WTC11 (cell line): ENCODE results near the gene CROCC2. TPM values are rescaled to one million over a fixed set of nuclear protein-coding genes. Genes with fewer than 3 reads are reported as not detected.

Experiments used
- ATAC-seq: fragments of 200-7000 bp; cut with Tn5 transposase; 2 replicates; pipeline ENCODE4 v1.10.0; 2021; ENCODE audit warnings: mild to moderate bottlenecking, moderate library complexity
- CTCF ChIA-PET: fragments of 300-600 bp; sonication (Branson Sonifier 250); formaldehyde crosslinking; loops from one replicate; lab custom pipeline; 2021; ENCODE audit warnings: antibody characterized with exemption; lab: Charles Lee
- POLR2A ChIA-PET: fragments of 350-600 bp; sonication (Branson Sonifier 250); formaldehyde crosslinking; loops from one replicate; lab custom pipeline; 2021; ENCODE audit warnings: antibody characterized with exemption; lab: Charles Lee
- DNase-seq: peaks from one replicate; pipeline ENCODE4 v3.0.0; 2021; ENCODE audit warnings: low spot score
- H3K27ac Mint-ChIP-seq: 2 replicates; pipeline ENCODE4 v1.8.0; 2021; ENCODE audit warnings: mixed read lengths
- H3K27me3 Mint-ChIP-seq: 2 replicates; pipeline ENCODE4 v1.8.0; 2021; ENCODE audit warnings: low read depth, mild to moderate bottlenecking, moderate library complexity, mixed read lengths
- H3K36me3 Mint-ChIP-seq: 2 replicates; pipeline ENCODE4 v1.8.0; 2021; ENCODE audit warnings: mixed read lengths
- H3K4me1 Mint-ChIP-seq: 2 replicates; pipeline ENCODE4 v1.8.0; 2022; ENCODE audit warnings: mixed read lengths
- H3K4me3 Mint-ChIP-seq: 2 replicates; pipeline ENCODE4 v1.8.0; 2021; ENCODE audit warnings: mild to moderate bottlenecking, moderate library complexity, mixed read lengths
- H3K9me3 Mint-ChIP-seq: 2 replicates; pipeline ENCODE4 v1.8.0; 2021; ENCODE audit warnings: mixed read lengths
- ATF1 ChIP-seq: sonication (generic); formaldehyde crosslinking; IDR thresholded peaks from 2 replicates; pipeline ENCODE4 v1.8.1; 2023; ENCODE audit warnings: mild to moderate bottlenecking, moderate library complexity, missing genetic modification reagents
- CBFB ChIP-seq: sonication (generic); formaldehyde crosslinking; IDR thresholded peaks from 2 replicates; pipeline ENCODE4 v1.8.1; 2022; ENCODE audit warnings: mild to moderate bottlenecking, low read depth, missing genetic modification reagents
- ELF4 ChIP-seq: sonication (generic); formaldehyde crosslinking; IDR thresholded peaks from 2 replicates; pipeline ENCODE4 v1.8.1; 2022; ENCODE audit warnings: low read depth, mild to moderate bottlenecking, moderate library complexity, missing genetic modification reagents
- ETV6 ChIP-seq: sonication (generic); formaldehyde crosslinking; IDR thresholded peaks from 2 replicates; pipeline ENCODE4 v1.8.1; 2022; ENCODE audit warnings: mild to moderate bottlenecking, missing genetic modification reagents
- GABPB1 ChIP-seq: sonication (generic); formaldehyde crosslinking; IDR thresholded peaks from 2 replicates; pipeline ENCODE4 v1.8.1; 2023; ENCODE audit warnings: mild to moderate bottlenecking, missing genetic modification reagents
- GTF2I ChIP-seq: fragments of 250-450 bp; sonication (Bioruptor Pico); conservative IDR thresholded peaks from 2 replicates; pipeline ENCODE4 v1.4.0; 2021; ENCODE audit warnings: mild to moderate bottlenecking
- NFATC4 ChIP-seq: fragments of 250-450 bp; sonication (Bioruptor Pico); IDR thresholded peaks from 2 replicates; pipeline ENCODE4 v1.9.0; 2021; ENCODE audit warnings: mild to moderate bottlenecking
- NFYB ChIP-seq: sonication (generic); formaldehyde crosslinking; conservative IDR thresholded peaks from 2 replicates; pipeline ENCODE4 v1.8.0; 2022; ENCODE audit warnings: low read depth, missing genetic modification reagents
- NR3C1 ChIP-seq: sonication (generic); formaldehyde crosslinking; conservative IDR thresholded peaks from 2 replicates; pipeline ENCODE4 v1.8.1; 2023; ENCODE audit warnings: low read depth, mild to moderate bottlenecking, missing genetic modification reagents
- PRRX2 ChIP-seq: fragments of 250-450 bp; sonication (Bioruptor Pico); IDR thresholded peaks from 2 replicates; pipeline ENCODE4 v1.8.0; 2021; ENCODE audit warnings: mild to moderate bottlenecking
- SMAD3 ChIP-seq: sonication (generic); formaldehyde crosslinking; IDR thresholded peaks from 2 replicates; pipeline ENCODE4 v1.8.0; 2022; ENCODE audit warnings: missing genetic modification reagents, mild to moderate bottlenecking, borderline replicate concordance
- SMAD4 ChIP-seq: sonication (generic); formaldehyde crosslinking; IDR thresholded peaks from 2 replicates; pipeline ENCODE4 v1.8.0; 2022; ENCODE audit warnings: mild to moderate bottlenecking, missing genetic modification reagents
- TEAD1 ChIP-seq: sonication (generic); formaldehyde crosslinking; IDR thresholded peaks from 2 replicates; pipeline ENCODE4 v1.8.0; 2022; ENCODE audit warnings: mild to moderate bottlenecking, missing genetic modification reagents
- ZNF121 ChIP-seq: sonication (generic); formaldehyde crosslinking; IDR thresholded peaks from 2 replicates; pipeline ENCODE4 v1.8.0; 2023; ENCODE audit warnings: missing genetic modification reagents
- ZNF219 ChIP-seq: sonication (generic); formaldehyde crosslinking; IDR thresholded peaks from 2 replicates; pipeline ENCODE4 v1.8.0; 2023; ENCODE audit warnings: missing genetic modification reagents, mild to moderate bottlenecking, borderline replicate concordance
- ZNF317 ChIP-seq: sonication (generic); formaldehyde crosslinking; IDR thresholded peaks from 2 replicates; pipeline ENCODE4 v1.8.1; 2023; ENCODE audit warnings: low read depth, mild to moderate bottlenecking, moderate library complexity, missing genetic modification reagents, borderline replicate concordance
- ZNF416 ChIP-seq: fragments of 250-450 bp; sonication (Bioruptor Pico); IDR thresholded peaks from 2 replicates; pipeline ENCODE4 v1.9.0; 2021; ENCODE audit warnings: mild to moderate bottlenecking, inconsistent platforms
- ZNF423 ChIP-seq: fragments of 250-450 bp; sonication (Bioruptor Pico); IDR thresholded peaks from 2 replicates; pipeline ENCODE4 v2.1.2; 2022; ENCODE audit warnings: mild to moderate bottlenecking, moderate library complexity
- total RNA-seq: library from RNA; stranded (reverse); gene quantifications from 3 replicates; pipeline ENCODE4 v1.2.3, GENCODE V29; 2021
- TF ChIP-seq, protein P1 (sequence below): sonication (generic); formaldehyde crosslinking; IDR thresholded peaks from 2 replicates; pipeline ENCODE4 v1.8.0; 2023; ENCODE audit warnings: missing genetic modification reagents
- TF ChIP-seq, protein P2 (sequence below): fragments of 250-450 bp; sonication (Bioruptor Pico); IDR thresholded peaks from 2 replicates; pipeline ENCODE4 v1.9.0; 2021; ENCODE audit warnings: mild to moderate bottlenecking
- TF ChIP-seq, protein P3 (sequence below): sonication (generic); formaldehyde crosslinking; IDR thresholded peaks from 2 replicates; pipeline ENCODE4 v1.8.0; 2022; ENCODE audit warnings: mild to moderate bottlenecking, missing genetic modification reagents
- TF ChIP-seq, protein P4 (sequence below): sonication (generic); formaldehyde crosslinking; IDR thresholded peaks from 2 replicates; pipeline ENCODE4 v1.8.1; 2023; ENCODE audit warnings: mild to moderate bottlenecking, missing genetic modification reagents, moderate library complexity
- TF ChIP-seq, protein P5 (sequence below): sonication (generic); formaldehyde crosslinking; IDR thresholded peaks from 2 replicates; pipeline ENCODE4 v1.8.1; 2023; ENCODE audit warnings: mild to moderate bottlenecking, missing genetic modification reagents, moderate library complexity
- TF ChIP-seq, protein P6 (sequence below): sonication (generic); formaldehyde crosslinking; IDR thresholded peaks from 2 replicates; pipeline ENCODE4 v1.8.1; 2022; ENCODE audit warnings: mild to moderate bottlenecking, moderate library complexity, missing genetic modification reagents

The CROCC2 gene
- total RNA-seq, 1 experiment from 2014 or later = not detected

DNA sequence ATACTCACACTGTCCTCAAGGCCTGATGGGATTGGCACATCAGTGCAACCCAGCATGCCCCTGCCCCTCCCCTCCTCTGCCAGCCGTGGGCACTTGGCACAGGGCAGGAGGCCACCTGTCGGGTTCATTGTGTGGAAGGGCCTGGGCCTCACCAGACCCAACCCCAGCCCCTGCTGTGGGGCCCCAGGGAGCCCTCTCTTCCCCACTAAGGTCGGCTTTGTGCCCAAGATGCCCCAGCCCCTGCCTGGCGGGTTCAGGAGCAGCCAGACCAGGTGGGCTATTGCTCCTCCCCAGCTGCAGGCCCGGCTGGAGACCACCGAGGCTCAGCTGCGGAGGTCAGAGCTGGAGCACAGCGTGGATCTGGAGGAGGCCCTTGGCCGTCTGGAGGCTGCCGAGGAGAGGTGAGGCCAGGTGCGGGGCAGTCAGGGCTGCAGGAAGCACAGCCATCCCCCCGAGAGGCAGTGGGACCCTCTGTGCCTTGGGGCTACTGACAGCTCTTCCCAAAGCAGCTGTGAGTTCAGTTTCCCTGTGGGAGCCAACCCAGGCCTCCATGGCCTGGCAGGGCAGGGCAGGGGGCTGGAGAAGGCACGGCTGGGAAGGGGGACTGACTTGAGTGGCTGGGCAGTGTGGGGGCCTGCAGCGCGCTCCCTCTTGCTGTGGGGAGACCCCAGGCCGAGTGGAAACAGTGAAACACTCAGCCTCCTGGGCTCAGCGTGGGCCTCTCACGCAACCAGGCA, 16.3 kb downstream of the CROCC2 start:
- ATAC-seq = no peak
- no peaks in the 10 kb centered on the region for H3K36me3 Mint-ChIP-seq
- no peak for DNase-seq
- no peak overlapping the region for H3K4me3 Mint-ChIP-seq
- TF ChIP-seq ZNF219 (CRISPR knock-in tag) = no peak
- TF ChIP-seq GABPB1 (CRISPR knock-in tag) = no peak
- TF ChIP-seq SMAD4 (CRISPR knock-in tag) = no peak
- TF ChIP-seq ZNF423 = no peak
- TF ChIP-seq, protein P1, sequence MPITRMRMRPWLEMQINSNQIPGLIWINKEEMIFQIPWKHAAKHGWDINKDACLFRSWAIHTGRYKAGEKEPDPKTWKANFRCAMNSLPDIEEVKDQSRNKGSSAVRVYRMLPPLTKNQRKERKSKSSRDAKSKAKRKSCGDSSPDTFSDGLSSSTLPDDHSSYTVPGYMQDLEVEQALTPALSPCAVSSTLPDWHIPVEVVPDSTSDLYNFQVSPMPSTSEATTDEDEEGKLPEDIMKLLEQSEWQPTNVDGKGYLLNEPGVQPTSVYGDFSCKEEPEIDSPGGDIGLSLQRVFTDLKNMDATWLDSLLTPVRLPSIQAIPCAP (CRISPR knock-in tag) = no peak
- no peak for TF ChIP-seq ZNF317 (CRISPR knock-in tag)
- no peaks in the 10 kb centered on the region for H3K9me3 Mint-ChIP-seq
- POLR2A ChIA-PET = no interaction called here
- H3K4me1 Mint-ChIP-seq = no peaks in the 10 kb centered on the region
- CTCF ChIA-PET = interaction anchor here (1.3 to 1.8 kb wide), 3 partner anchors 8 to 156 kb away, joined by 3 to 12 read pairs (median 5); no protein-coding TSS in a partner anchor
- H3K27ac Mint-ChIP-seq = no peak overlapping the region
- no peaks in the 10 kb centered on the region for H3K27me3 Mint-ChIP-seq

DNA sequence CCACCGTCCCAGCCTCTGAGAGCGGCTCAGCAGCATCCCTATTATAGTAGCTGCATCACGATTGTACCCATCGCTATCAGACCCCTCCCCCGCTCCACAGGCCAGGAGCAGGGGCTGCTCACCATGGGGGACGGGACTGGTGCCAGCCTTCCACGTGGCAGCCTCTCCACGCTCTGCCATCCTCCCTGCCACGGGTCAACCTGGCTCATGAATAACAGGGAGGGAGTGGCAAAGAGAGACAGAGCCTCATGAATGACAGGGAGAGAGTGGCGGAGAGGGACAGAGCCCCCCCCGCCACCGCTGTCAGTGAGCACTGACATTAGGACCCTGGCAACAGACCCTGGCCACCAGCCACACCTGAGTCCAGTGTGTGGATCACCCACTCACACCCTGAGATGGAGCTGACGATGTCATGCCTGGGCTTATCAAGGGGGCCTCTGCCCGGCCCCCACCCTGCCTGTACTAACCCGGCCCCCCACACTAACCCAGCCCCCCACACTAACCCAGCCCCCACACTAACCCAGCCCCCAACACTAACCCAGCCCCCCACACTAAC, 16.9 kb downstream of the CROCC2 start:
- no peak for ATAC-seq
- POLR2A ChIA-PET = no interaction called here

DNA sequence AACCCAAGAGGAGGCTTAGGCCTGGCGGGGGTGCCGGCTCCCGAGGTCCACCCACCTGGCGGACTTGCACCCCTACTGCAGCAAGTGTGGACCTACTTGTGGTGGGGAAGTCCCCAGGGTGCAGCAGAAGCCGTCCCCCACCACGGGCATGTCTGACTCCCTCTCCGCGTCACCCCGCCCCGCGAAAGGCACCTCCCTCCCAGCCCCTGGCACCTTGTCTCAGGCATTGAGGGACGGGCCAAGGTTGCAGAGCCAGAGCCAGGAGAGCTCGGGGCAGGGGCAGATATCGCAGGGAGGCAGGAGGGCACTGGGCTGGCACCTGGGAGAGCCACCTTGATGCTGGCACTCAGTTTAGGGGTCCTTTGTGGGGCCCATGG, 19.0 kb downstream of the CROCC2 start:
- ChIA-PET CTCF (interaction anchor here (1.0 kb wide), 1 partner anchor 11 kb away, joined by 4 read pairs; no protein-coding TSS in a partner anchor), POLR2A (no interaction called here)
- Mint-ChIP-seq H3K27ac (no peak overlapping the region), H3K4me3 (no peak overlapping the region), H3K4me1 (no peaks in the 10 kb centered on the region), H3K9me3 (no peaks in the 10 kb centered on the region), H3K27me3 (no peaks in the 10 kb centered on the region), H3K36me3 (no peaks in the 10 kb centered on the region)
- ATAC-seq (no peak; the same call in 1 of the 2 replicates), DNase-seq (peak; percentile 10)
- TF ChIP-seq ZNF121 (CRISPR knock-in tag) (no peak), ZNF317 (CRISPR knock-in tag) (no peak), NR3C1 (CRISPR knock-in tag) (no peak), ETV6 (CRISPR knock-in tag) (no peak), NFATC4 (CRISPR knock-in tag) (no peak), ZNF416 (CRISPR knock-in tag) (no peak), CBFB (CRISPR knock-in tag) (no peak), ATF1 (CRISPR knock-in tag) (no peak), TEAD1 (no peak), GTF2I (CRISPR knock-in tag) (no peak), PRRX2 (CRISPR knock-in tag) (no peak), SMAD3 (CRISPR knock-in tag) (no peak)
- TF ChIP-seq, protein P2, sequence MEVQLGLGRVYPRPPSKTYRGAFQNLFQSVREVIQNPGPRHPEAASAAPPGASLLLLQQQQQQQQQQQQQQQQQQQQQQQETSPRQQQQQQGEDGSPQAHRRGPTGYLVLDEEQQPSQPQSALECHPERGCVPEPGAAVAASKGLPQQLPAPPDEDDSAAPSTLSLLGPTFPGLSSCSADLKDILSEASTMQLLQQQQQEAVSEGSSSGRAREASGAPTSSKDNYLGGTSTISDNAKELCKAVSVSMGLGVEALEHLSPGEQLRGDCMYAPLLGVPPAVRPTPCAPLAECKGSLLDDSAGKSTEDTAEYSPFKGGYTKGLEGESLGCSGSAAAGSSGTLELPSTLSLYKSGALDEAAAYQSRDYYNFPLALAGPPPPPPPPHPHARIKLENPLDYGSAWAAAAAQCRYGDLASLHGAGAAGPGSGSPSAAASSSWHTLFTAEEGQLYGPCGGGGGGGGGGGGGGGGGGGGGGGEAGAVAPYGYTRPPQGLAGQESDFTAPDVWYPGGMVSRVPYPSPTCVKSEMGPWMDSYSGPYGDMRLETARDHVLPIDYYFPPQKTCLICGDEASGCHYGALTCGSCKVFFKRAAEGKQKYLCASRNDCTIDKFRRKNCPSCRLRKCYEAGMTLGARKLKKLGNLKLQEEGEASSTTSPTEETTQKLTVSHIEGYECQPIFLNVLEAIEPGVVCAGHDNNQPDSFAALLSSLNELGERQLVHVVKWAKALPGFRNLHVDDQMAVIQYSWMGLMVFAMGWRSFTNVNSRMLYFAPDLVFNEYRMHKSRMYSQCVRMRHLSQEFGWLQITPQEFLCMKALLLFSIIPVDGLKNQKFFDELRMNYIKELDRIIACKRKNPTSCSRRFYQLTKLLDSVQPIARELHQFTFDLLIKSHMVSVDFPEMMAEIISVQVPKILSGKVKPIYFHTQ (CRISPR knock-in tag) = no peak
- TF ChIP-seq, protein P3, sequence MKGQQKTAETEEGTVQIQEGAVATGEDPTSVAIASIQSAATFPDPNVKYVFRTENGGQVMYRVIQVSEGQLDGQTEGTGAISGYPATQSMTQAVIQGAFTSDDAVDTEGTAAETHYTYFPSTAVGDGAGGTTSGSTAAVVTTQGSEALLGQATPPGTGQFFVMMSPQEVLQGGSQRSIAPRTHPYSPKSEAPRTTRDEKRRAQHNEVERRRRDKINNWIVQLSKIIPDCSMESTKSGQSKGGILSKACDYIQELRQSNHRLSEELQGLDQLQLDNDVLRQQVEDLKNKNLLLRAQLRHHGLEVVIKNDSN (CRISPR knock-in tag) = no peak
- TF ChIP-seq, protein P4, sequence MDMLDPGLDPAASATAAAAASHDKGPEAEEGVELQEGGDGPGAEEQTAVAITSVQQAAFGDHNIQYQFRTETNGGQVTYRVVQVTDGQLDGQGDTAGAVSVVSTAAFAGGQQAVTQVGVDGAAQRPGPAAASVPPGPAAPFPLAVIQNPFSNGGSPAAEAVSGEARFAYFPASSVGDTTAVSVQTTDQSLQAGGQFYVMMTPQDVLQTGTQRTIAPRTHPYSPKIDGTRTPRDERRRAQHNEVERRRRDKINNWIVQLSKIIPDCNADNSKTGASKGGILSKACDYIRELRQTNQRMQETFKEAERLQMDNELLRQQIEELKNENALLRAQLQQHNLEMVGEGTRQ (CRISPR knock-in tag) = no peak
- TF ChIP-seq, protein P5, sequence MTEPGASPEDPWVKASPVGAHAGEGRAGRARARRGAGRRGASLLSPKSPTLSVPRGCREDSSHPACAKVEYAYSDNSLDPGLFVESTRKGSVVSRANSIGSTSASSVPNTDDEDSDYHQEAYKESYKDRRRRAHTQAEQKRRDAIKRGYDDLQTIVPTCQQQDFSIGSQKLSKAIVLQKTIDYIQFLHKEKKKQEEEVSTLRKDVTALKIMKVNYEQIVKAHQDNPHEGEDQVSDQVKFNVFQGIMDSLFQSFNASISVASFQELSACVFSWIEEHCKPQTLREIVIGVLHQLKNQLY (CRISPR knock-in tag) = no peak

More for the DNA sequence above, 16.9 kb downstream of the CROCC2 start:
- Mint-ChIP-seq H3K4me3 (no peak overlapping the region), H3K9me3 (no peaks in the 10 kb centered on the region), H3K4me1 (no peaks in the 10 kb centered on the region), H3K36me3 (no peaks in the 10 kb centered on the region), H3K27me3 (no peaks in the 10 kb centered on the region), H3K27ac (no peak overlapping the region)
- peak; percentile 11 for DNase-seq
- TF ChIP-seq SMAD3 (CRISPR knock-in tag) (no peak), ELF4 (no peak), SMAD4 (CRISPR knock-in tag) (no peak), NFYB (CRISPR knock-in tag) (no peak)
- TF ChIP-seq, protein P6, sequence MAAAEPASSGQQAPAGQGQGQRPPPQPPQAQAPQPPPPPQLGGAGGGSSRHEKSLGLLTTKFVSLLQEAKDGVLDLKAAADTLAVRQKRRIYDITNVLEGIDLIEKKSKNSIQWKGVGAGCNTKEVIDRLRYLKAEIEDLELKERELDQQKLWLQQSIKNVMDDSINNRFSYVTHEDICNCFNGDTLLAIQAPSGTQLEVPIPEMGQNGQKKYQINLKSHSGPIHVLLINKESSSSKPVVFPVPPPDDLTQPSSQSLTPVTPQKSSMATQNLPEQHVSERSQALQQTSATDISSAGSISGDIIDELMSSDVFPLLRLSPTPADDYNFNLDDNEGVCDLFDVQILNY (CRISPR knock-in tag) = no peak
- TF ChIP-seq, protein P5 (CRISPR knock-in tag) = no peak
- CTCF ChIA-PET = interaction anchor here (1.3 to 1.8 kb wide), 3 partner anchors 9 to 155 kb away, joined by 3 to 12 read pairs (median 5); no protein-coding TSS in a partner anchor
